Brain pericyte (primary cell): ENCODE data around the gene CRELD1.

Experiments
- DNase-seq: peaks from one replicate; pipeline ENCODE4 v3.0.0-alpha.2; 2012; ENCODE audit warnings: low read depth, low spot score

CRELD1 gene

DNA sequence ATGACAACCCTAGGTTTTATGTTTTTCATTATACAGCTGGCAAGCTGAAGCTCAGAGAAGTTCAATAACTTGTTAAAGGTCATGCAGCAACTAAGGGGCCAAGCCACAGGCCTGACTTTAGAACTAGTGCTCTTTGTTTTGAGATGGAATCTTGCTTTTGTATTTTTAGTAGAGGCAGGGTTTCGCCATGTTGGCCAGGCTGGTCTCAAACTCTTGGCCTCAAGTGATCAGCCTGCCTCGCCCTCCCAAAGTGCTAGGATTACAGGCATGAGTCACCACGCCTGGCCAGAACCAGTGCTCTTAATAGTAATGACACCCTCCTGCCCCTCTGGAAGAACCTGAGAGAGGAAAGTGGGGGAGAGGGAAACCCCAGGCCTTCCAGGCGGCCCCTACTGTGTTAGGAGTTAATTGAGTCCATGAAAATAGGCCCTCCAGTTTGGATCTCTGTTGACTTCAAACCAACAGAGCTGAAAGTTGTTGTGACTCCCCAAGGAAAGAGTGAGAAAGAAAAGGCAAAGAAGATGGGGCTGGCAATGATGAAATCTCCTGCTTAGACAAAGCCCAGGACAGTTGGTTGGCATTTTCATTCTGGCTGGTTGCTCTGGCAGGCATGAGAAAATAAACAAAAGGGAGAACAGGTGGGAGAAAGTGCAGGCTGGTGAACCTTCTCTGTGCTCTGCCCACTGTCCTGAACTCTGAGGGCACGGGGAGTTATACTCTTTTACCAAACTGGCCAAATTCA lies 22.1 kb downstream of the CRELD1 start:
- no peak for DNase-seq

DNA sequence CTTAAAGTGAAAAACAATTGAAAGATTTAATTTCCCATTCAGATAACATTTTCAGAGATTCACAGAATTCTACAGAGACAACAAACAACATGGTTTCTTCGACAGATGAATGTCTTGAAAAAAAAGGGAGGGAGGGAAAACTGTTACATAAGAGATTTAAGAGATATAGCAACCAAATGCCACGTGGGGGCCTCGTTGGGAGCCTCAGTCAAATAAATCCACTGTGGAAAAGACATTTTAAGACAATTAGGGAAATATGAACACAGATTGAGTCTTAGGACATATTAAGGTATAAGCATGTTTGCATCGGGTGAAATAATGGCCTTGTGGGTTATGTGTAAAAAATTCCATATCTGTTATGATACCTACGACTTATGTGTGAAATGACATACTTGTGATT lies 23.6 kb downstream of the CRELD1 start:
- no peak for DNase-seq

DNA sequence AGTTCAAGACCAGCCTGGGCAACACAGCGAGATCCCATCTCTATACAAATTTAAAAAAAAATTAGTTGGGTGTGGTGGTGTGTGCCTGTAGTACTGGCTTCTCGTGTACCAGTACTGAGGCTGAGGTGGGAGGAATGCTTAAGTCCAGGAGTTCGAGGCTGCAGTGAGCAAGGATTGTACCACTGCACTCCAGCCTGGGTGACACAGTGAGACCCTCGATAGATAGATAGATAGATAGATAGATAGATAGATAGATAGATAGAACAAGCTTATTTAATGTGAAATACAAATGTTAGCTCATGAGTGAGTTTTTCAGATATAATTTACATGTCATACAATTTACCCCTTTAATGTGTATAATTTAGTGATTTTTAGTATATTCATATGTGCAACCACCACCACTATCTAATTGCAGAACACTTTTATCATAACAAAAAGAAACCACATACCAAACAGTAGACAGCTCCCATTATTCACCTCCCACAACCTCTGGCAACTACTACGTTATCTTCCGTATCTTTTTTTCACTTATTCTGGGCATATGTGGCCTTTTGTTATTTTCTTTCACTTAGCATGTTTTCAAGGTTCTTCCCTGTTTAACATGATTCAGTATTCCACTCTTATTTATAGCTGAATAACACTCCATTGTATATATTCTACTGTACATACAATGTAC lies 31.7 kb downstream of the CRELD1 start:
- DNase-seq = no peak

DNA sequence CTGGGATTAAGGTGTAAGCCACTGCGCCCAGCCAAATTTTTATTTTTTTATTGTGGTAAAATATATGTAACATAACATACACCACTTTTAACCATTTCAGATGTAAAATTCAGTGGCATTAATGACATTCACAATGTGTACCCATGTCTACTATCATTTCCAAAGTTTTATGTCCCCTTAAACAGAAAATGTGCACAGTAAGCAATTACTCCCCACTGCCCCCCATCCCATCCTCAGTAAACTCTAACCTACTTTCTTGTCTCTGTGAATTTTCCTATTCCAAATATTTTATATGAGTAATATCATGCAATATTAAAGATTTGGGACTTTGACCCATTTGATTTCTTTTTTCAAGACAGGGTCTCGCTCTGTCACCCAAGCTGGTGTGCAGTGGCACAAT lies 33.2 kb downstream of the CRELD1 start:
- DNase-seq = no peak

DNA sequence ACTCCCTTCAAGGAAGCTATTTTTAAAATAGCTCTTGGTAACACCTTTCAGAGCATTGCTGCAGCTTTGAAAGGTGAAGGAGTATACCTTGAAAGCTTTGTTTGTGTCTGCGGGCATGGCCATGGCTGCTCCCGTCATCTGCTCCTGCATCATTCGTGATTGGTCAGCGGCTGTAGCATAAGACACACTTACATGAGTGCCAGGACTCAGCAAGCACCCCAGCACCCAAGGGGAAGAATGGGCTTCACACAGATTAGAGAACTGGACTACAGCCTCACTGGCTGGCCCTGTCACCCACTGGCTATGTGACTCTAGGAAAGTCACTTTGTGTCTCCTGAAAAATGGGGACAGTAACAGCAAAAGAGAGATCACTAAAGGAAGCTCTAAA lies 36.0 kb downstream of the CRELD1 start:
- no peak for DNase-seq

DNA sequence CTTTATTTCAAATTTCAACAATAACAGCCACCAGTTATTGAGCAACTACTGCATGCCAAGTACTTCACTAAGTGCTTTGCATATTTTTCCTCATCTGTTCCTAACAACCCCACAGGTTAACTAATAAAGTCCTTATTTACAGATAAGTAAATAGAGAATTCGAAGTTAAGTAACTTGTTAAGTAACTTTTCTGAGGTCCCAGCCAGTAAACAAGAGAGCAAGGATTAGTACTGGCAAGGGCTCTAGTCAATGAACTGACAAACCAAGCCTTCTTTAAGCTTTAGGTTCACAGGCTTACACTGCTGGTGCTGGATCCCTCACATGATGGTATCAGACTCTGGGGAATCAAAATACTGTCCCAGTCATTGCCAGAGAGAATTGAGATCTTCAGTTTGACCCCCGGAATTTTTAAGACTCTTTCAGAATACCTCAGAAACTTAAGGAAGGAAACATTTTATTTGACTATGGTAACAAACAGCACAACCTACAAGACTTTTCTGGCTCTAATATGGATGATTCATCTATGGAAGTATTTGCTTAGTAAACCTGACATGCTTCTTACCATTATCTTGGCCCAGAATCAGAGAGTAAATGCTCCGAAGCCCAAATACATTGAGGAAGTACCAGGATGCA lies 36.5 kb downstream of the CRELD1 start:
- no peak for DNase-seq

DNA sequence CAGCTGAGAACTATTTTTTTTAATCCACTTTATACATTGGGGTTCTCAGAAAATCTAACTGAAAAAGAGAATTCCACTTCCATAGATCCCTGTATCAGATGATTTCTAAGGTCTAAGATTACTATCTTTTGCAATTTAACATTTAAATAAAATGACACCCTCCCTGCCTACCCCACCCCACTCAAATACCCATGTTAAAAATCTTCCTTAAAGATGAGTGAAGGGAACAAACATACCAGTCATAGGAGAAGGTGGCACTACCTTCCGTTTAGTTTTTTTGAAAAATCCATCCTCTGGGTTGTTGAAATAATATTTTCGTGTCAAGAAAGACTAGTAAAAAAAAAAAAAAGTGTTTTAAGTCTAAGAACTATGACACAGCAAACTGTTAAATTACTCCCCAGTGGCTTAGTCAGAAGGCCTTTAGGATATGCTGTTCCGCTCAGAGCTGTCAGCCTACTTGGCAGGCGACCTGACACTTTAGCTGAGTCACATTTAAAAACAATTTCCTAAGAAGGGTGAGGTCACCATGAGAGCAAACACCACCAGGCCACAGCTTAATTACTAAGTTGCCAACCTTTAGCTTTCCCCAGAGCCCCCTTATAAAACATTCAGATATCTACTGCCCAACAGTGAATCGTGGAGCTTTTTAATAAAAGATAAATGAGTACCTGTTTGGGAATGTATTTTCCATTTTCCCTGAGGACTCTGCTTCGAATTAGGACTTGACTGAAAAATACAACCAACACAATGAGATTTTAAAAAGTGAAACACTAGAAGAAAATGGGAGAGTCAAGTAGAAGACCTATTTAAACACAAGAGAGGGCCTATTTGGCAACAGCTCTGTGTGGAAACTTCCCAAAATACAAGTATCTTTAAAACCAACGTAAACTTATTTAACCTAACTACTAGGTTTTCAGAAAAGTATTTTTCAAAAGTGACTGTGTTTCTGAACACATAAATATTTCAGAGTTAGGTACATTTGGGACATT lies 43.4 kb downstream of the CRELD1 start:
- DNase-seq = peak; percentile 41

DNA sequence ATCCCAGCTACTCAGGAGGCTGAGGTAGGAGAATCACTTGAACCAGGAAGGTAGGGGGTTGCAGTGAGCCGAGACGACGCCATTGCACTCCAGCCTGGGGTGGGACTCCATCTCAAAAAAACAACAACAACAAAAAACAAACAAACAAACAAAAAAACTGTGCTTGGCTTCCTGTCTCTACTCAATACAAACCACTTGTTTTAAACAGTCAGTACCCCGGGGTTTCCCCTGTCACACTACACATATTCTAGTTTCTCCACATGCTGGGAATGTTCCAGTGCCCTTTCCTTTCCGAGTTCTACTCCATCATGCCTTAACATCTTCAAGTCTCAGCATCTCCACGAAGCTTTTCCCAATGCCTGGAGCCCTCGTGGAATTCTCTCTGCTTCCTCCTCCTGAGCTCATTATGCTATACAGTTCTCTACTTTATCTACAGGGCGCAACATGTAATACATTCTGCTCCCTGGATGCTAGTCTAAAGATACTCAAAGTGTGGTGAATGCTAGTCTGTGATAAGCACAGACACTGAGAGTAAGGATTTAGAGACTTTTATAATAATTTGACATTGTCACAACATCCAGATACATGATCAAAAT lies 45.2 kb downstream of the CRELD1 start:
- no peak for DNase-seq

DNA sequence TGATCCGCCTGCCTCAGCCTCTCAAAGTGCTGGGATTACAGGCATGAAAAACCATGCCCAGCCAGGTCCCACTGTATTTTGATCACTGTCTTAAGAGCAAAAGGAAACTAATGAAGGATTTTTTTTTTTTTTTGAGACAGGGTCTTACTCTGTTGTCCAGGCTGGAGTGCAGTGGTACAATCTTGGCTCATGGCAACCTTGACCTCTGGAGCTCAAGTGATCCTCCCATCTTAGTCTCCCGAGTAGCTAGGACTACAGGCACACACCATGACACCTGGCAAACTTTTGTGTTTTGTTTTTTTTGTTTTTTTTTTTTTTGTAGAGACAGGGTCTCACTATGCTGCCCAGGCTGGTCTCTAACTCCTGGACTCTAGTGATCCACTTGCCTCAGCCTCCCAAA lies 46.6 kb downstream of the CRELD1 start:
- DNase-seq = no peak

DNA sequence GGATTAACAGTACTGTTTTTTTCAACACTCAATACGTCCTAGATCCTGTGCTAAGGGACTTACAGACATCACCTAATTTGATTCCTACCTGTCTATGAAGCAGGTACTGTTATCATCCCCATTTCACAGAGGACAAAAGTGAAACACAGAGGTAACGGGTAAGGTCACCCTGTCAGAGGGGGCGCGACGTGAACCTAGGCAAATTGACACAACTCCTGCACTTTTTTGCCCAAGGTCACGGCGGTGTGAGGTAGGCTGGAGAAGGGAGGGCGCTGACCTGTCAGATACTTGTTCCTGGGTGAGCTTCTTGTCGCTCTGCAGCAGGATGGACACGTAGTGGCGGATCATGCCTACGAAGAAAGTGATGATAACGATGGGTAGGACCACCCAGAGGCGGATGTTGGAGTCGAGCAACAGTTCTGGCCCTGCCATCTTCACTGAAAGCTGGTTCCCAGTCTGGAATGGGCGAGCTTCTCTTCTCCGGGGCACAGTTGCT lies 52.6 kb downstream of the CRELD1 start:
- no peak for DNase-seq

DNA sequence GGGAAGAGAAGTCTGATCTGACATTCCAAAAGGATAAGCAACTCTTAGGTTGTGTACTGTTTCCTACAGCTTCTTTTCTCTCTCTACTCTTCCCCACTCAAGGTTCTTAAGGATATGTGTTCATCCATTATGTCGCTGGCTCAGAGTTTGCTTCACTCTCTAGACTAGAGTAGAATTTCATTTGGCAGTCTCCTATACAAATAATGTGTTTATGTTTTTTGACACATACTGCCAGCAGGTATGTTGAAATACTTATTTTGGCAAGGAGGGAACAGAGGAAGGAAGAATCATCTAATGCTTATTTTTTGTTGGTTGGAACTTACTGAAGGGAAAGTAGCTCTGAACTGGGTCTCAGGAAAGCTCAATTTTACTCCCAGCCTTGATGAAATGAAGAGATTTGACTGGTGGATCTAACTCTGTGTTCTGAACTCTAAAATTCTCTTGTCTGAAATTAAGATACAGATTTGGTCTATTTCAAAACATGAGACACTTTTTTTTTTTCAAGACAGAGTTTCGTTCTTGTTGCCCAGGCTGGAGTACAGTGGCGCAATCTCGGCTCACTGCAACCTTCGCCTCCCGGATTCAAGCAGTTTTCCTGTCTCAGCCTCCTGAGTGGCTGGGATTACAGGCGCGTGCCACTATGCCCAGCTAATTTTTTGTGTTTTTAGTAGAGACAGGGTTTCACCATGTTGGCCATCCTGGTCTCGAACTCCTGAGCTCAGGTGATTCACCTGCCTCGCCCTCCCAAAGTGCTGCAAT lies 60.6 kb downstream of the CRELD1 start:
- DNase-seq = no peak
